Retina (tissue), 1 donor: Measurements from ENCODE around the gene COLGALT1.
"Not testable (repeated sequence)": the region's sequence is repeated elsewhere in the genome, so short reads cannot be mapped to it uniquely, and the experiment has no call there.

Source experiments
- DNase-seq: peaks from one replicate; pipeline ENCODE4 v3.0.0-alpha.2; 2016

COLGALT1 gene

DNA sequence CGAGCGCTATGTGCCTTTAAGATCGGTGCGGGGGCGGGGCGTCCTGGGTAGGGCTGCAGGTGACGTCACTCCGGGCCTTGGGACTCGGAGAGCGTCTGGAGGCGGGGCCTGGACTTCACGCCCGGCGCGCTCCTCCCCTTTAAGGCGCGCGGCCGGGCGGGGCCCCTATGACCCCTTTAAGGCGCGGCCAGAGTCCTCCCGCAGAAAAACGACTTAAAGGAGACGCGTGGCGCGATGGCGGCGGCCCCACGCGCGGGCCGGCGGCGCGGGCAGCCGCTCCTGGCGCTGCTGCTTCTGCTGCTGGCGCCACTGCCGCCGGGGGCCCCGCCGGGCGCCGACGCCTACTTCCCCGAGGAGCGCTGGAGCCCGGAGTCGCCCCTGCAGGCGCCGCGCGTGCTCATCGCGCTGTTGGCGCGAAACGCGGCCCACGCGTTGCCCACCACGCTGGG lies at the start of gene COLGALT1:
Gene COLGALT1, plus strand, starts transcription at position 170 of the 449 bp plus-strand sequence. Its CDS starts 65 bp downstream, at position 235.
- peak; percentile 95 for DNase-seq

GRCh38 chr19:17506745-17507144 lies 48.7 kb upstream of the COLGALT1 start:
- no peak for DNase-seq

- DNase-seq, result not testable (repeated sequence)
Measured at GRCh38 chr19:17508558-17508933, 46.9 kb upstream of the COLGALT1 start.

DNA sequence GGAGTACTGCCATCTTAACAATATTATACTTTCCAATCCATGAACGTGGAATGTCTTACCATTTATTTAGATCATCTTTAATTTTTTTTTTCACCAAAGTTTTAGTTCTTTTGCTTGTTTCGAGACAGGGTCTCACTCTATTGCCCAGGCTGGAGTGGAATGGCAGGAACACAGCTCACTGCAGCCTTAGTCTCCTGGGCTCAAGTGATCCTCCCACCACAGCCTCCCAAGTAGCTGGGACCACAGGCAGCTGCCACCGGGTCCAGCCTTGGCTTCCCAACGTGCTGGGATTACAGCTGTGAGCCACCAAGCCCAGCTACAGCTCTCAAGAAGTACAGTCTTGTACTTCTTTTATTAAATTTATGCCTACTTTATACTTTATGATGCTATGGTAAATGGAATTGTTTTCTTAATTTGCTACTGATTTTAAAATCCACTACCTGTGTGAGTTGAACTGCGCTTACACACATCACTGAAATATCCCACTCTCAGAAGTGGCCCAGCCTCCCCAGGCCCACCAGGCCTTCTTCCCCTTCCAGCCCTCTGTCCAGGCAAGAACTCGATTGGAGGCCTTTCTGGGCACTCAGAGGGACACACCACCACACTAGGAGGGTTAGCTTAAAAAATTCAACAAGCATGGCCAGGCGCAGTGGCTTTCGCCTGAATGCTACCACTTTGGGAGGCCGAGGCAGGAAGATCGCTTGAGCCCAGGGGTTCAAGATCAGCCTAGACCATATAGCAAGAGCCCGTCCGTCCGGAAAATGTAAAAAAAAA lies 45.0 kb upstream of the COLGALT1 start:
- DNase-seq, result peak; percentile 32

DNA sequence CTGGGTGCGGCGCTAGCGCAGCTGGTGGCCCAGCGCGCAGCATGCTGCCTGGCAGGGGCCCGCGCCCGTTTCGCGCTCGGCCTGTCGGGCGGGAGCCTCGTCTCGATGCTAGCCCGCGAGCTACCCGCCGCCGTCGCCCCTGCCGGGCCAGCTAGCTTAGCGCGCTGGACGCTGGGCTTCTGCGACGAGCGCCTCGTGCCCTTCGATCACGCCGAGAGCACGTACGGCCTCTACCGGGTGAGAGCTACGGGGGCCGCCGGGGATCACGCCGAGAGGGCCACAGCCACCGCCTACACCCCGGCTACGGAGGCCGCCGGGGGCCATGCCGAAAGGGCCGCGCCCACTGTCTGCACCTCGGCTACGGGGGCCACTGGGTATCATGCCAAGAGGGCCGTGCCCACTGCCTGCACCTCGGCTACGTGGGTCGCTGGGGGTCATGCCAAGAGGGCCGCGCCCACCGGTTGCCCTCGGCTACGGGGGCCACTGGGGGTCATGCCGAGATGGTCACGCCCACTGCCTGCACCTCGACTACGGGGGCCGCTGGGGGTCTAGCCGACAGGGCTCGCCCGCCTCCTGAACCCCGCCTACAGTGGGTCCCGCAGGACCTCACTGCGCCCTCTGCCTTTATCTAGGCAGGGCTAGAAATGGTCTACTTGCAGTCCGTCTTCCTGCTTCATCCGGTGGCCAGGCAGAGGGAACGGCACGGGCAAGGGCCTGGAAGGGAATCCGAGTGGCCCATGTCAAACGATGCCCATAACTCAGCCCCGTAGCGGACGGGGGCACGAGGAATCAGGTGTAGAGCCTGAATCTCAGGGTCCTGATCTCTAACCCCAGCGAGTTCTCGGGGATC lies 43.5 kb upstream of the COLGALT1 start:
- DNase-seq, result peak; percentile 97

GRCh38 chr19:17512574-17512939 lies 42.9 kb upstream of the COLGALT1 start:
- no peak for DNase-seq

GRCh38 chr19:17515408-17516149 lies 39.9 kb upstream of the COLGALT1 start:
- no peak for DNase-seq

- DNase-seq, result no peak
Measured at GRCh38 chr19:17517898-17518297, 37.6 kb upstream of the COLGALT1 start.

DNA sequence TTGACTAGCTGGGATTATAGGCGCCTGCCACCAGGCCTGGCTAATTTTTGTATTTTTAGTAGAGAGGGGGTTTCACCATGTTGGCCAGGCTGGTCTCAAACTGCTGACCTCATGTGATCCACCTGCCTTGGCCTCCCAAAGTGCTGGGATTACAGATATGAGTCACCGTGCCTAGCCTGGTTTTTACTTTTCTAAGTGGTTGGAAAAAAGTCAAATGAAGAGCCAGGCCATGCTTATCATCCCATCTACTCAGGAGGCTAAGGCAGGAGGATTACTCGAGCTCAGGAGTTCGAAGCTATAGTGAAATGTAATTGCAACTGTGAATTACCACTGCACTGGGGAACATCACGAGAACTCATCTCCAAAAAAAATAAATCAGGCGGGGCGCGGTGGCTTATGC lies 36.8 kb upstream of the COLGALT1 start:
- not testable (repeated sequence) for DNase-seq

- DNase-seq, result no peak
Measured at GRCh38 chr19:17519967-17520366, 35.5 kb upstream of the COLGALT1 start.

GRCh38 chr19:17520865-17521264 lies 34.6 kb upstream of the COLGALT1 start:
- DNase-seq, result no peak

- no peak for DNase-seq
Measured at GRCh38 chr19:17522988-17523872, 32.2 kb upstream of the COLGALT1 start.

DNA sequence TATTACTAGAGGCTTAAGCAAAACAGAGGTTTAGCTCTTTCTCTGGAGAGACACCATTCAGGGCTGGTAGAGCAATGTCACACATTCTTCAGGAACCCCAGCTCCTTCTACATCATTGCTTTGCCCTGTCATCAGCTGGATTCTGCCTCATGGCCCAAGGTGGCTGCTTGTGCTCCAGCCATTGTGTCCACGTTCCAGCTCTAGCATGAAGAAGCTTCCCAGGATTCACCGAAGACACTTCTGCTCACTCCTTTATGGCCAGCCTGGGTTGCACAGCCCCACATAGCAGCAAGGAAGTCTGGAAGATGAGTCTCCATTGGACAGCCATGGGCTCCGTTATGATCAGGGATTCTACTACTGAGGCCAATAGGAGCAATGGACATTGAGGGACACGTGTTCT lies 30.8 kb upstream of the COLGALT1 start:
- no peak for DNase-seq

GRCh38 chr19:17525141-17525540 lies 30.3 kb upstream of the COLGALT1 start:
- DNase-seq, result no peak

- DNase-seq, result no peak
Measured at GRCh38 chr19:17526922-17527321, 28.5 kb upstream of the COLGALT1 start.

DNA sequence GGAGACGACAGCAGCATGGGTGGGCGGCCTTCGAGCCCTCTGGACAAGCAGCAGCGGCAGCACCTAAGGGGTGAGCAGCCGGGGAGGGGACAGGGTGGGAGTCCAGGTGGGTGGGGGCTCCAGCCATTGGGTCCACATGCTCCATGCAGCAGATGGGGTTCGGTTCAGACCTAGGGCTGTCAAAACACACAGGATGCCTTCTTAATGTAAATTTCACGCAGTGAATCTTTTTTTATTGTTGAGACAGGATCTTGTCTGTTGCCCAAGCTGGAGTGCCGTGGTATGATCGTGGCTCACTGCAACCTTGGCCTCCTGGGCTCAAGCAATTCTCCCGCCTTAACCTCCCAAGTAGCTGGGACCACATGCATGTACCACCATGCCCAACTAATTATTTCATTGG lies 28.1 kb upstream of the COLGALT1 start:
- DNase-seq, result no peak

DNA sequence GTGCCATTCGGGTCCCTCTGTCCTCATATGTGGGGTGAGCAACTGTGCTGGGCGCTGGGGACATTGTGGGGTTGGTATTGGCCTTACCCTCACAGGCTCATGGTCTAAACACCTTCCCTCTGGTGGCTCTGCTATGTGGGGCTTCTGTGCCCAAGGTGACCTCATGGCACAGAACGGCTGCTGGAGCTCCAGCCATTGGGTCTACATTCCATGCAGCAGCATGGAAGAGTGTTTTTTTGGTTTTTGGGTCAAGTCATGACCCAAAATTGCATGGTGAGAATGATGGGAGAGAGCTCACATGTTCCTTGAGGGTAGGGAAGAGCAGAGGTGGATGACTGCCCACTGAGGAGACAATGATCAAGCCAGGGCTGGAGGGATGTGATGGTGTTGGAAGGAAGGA lies 26.8 kb upstream of the COLGALT1 start:
- no peak for DNase-seq

DNA sequence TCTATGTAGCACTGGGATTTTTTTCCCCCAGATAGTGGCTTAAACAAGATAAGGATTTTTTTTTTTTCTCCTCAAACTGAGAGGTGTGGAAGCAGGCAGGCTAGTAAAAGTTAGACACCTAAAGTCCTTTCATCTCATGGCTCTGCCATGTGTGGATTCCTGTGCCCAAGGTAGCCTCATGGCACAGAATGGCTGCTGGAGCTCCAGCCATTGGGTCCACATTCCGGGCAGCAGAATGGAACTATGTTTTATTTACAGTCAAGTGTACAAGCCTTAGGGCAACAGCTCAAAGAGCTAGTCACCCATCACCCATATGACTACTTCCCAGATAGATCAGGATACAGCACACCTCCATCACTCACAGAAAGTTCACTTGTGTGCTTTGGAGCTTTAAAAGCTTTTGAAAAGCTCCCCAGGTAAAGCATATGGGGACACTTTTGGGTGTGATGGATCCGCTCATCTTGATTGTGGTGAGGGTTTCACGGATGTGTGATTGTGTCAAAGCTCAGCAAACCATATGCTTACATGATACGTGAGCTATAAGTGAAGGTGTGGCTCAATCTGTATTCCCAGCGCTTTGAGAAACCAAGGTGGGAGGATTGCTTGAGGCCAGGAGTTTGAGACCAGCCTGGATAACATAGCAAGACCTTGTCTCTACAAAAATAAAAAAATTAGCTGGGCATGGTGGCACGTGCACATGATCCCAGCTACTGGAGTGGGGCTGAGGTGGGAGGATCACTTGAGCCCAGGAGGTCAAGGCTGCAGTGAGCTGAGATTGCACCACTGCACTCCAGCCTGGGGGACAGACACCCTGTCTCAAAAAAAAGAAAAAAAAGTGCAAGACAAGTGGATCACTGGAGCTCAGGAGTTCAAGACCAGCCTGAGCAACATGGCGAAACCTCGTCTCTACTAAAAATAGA lies 25.9 kb upstream of the COLGALT1 start:
- no peak for DNase-seq

GRCh38 chr19:17530586-17530985 lies 24.9 kb upstream of the COLGALT1 start:
- peak; percentile 9 for DNase-seq

- no peak for DNase-seq
Measured at GRCh38 chr19:17532116-17532515, 23.3 kb upstream of the COLGALT1 start.

GRCh38 chr19:17532557-17532956 lies 22.9 kb upstream of the COLGALT1 start:
- no peak for DNase-seq
